Measurements from ENCODE around the gene DGKI. TPM values are rescaled to one million over a fixed set of nuclear protein-coding genes. Genes with fewer than 3 reads are reported as not detected.

The DGKI gene
- total and polyA plus RNA-seq, 2 donors (not counting 1 experiment from before 2014, with no cell fraction given): 0.74 to 2.1 TPM

DNA sequence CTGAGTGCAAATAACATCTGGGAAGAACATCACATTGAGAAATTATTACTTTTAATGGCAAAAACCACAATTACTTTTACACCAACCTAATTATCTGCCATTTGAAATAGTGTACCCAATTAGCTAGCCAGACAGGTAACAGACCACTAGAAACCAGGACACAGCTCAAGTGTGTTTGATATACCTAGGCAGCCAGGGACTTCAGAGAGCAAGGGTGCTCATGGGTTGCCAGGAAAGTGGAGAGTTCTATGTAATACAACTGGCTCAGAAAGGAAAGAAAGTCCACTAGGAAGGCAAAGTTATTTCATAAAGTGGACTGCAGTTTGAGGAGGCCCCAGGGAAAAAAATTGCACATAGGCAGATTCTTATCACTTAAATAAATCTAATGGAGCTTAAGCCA, 453.2 kb downstream of the DGKI start:
- Histone ChIP-seq H3K36me3 (ENCODE audit: control insufficient read depth, insufficient read depth, low read length) (no peaks in the 10 kb centered on the region), H3K9ac (ENCODE audit: insufficient read depth, low read length) (no peak overlapping the region), H3K27me3 (ENCODE audit: control insufficient read depth, insufficient read depth, low read length) (no peaks in the 10 kb centered on the region), H3K27ac (ENCODE audit: insufficient read depth, low read length) (no peak overlapping the region), H3K4me2 (ENCODE audit: extremely low read depth, insufficient read depth, low read length) (no peak overlapping the region), H2AFZ (ENCODE audit: low read length) (no peak overlapping the region), H4K20me1 (ENCODE audit: control insufficient read depth, extremely low read depth, insufficient read depth, low read length) (no peaks in the 10 kb centered on the region), H3K4me3 (replicated peaks in 1 of 4; ENCODE audit: control extremely low read depth in 1 of 4, insufficient read depth in 1 of 4, low read depth in 3 of 4, low read length in 4 of 4) (no peak overlapping the region), H3K79me2 (ENCODE audit: control insufficient read depth, insufficient read depth, low read length) (no peaks in the 10 kb centered on the region), H3K4me1 (ENCODE audit: control insufficient read depth, extremely low read depth, insufficient read depth, low read length) (no peaks in the 10 kb centered on the region), H3K9me3 (ENCODE audit: control insufficient read depth, insufficient read depth, low read depth, low read length) (no peaks in the 10 kb centered on the region)
- TF ChIP-seq, protein P1, sequence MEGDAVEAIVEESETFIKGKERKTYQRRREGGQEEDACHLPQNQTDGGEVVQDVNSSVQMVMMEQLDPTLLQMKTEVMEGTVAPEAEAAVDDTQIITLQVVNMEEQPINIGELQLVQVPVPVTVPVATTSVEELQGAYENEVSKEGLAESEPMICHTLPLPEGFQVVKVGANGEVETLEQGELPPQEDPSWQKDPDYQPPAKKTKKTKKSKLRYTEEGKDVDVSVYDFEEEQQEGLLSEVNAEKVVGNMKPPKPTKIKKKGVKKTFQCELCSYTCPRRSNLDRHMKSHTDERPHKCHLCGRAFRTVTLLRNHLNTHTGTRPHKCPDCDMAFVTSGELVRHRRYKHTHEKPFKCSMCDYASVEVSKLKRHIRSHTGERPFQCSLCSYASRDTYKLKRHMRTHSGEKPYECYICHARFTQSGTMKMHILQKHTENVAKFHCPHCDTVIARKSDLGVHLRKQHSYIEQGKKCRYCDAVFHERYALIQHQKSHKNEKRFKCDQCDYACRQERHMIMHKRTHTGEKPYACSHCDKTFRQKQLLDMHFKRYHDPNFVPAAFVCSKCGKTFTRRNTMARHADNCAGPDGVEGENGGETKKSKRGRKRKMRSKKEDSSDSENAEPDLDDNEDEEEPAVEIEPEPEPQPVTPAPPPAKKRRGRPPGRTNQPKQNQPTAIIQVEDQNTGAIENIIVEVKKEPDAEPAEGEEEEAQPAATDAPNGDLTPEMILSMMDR (conservative IDR thresholded peaks at IDR 0.05 in 1 of 2, IDR thresholded peaks at IDR 0.05 in 1 of 2; ENCODE audit: low read depth in 1 of 2, low read length in 2 of 2): no peak
- TF ChIP-seq EZH2 (IDR thresholded peaks at IDR 0.05; ENCODE audit: low read length, missing control alignments): no peak
- no peak for DNase-seq (ENCODE audit: low read depth in 2 of 2)

DNA sequence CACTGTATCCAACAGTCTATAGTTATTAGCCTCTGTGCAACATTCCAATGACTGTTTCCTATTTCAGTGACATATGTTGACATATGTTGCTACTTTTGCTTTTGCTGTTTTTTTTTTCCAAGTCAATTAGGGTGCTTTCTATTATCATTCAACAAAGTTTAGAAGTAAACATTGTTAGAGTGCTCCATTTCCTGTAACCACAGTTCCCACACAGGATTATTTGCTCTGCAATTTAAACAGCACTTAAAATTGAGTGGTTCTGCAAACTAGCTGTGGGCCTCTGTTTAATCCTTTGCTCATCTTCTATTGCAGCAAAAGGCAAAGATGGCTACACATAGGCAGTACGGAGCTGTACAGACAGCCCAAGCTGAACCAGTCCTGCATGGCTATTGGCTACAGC, 456.7 kb downstream of the DGKI start:
- no peaks in the 10 kb centered on the region for H3K36me3 ChIP-seq (ENCODE audit: control insufficient read depth, insufficient read depth, low read length)
- no peaks in the 10 kb centered on the region for H3K9me3 ChIP-seq (ENCODE audit: control insufficient read depth, insufficient read depth, low read depth, low read length)
- no peak overlapping the region for H3K4me3 ChIP-seq (replicated peaks in 1 of 4; ENCODE audit: control extremely low read depth in 1 of 4, insufficient read depth in 1 of 4, low read depth in 3 of 4, low read length in 4 of 4)
- H3K27me3 ChIP-seq (ENCODE audit: control insufficient read depth, insufficient read depth, low read length): no peaks in the 10 kb centered on the region
- H3K4me2 ChIP-seq (ENCODE audit: extremely low read depth, insufficient read depth, low read length): no peak overlapping the region
- no peak overlapping the region for H2AFZ ChIP-seq (ENCODE audit: low read length)
- H3K9ac ChIP-seq (ENCODE audit: insufficient read depth, low read length): no peak overlapping the region
- no peaks in the 10 kb centered on the region for H3K4me1 ChIP-seq (ENCODE audit: control insufficient read depth, extremely low read depth, insufficient read depth, low read length)
- no peaks in the 10 kb centered on the region for H3K79me2 ChIP-seq (ENCODE audit: control insufficient read depth, insufficient read depth, low read length)
- DNase-seq (ENCODE audit: low read depth in 2 of 2): no peak
- no peak overlapping the region for H3K27ac ChIP-seq (ENCODE audit: insufficient read depth, low read length)
- H4K20me1 ChIP-seq (ENCODE audit: control insufficient read depth, extremely low read depth, insufficient read depth, low read length): no peaks in the 10 kb centered on the region
- no peak for TF ChIP-seq EZH2 (IDR thresholded peaks at IDR 0.05; ENCODE audit: low read length, missing control alignments)
- TF ChIP-seq, protein P1 (conservative IDR thresholded peaks at IDR 0.05 in 1 of 2, IDR thresholded peaks at IDR 0.05 in 1 of 2; ENCODE audit: low read depth in 1 of 2, low read length in 2 of 2): no peak

DNA sequence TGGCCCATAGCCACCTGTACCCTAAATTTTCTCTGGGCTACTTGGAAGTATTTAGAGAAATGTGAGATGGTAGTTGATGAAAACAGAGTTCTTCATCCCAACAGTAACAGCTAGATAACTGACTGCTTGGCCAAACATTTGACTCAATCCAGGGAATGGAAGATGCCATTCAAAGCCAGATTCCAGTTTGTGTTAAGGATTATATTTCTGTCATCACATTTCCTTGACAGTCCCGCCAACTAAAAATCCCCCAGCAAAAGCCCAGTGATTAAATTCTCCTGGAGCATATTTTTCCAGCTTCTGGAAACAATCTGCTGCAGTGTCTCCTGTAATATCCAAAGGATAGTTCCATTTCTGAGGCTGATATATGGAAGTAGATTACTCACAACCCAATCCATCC, 457.9 kb downstream of the DGKI start:
- no peak for DNase-seq (ENCODE audit: low read depth in 2 of 2)
- Histone ChIP-seq H2AFZ (ENCODE audit: low read length) (no peak overlapping the region), H3K27me3 (ENCODE audit: control insufficient read depth, insufficient read depth, low read length) (no peaks in the 10 kb centered on the region), H3K36me3 (ENCODE audit: control insufficient read depth, insufficient read depth, low read length) (no peaks in the 10 kb centered on the region), H3K4me2 (ENCODE audit: extremely low read depth, insufficient read depth, low read length) (no peak overlapping the region), H3K4me1 (ENCODE audit: control insufficient read depth, extremely low read depth, insufficient read depth, low read length) (no peaks in the 10 kb centered on the region), H3K9ac (ENCODE audit: insufficient read depth, low read length) (no peak overlapping the region), H3K27ac (ENCODE audit: insufficient read depth, low read length) (no peak overlapping the region), H4K20me1 (ENCODE audit: control insufficient read depth, extremely low read depth, insufficient read depth, low read length) (no peaks in the 10 kb centered on the region), H3K79me2 (ENCODE audit: control insufficient read depth, insufficient read depth, low read length) (no peaks in the 10 kb centered on the region), H3K4me3 (replicated peaks in 1 of 4; ENCODE audit: control extremely low read depth in 1 of 4, insufficient read depth in 1 of 4, low read depth in 3 of 4, low read length in 4 of 4) (no peak overlapping the region), H3K9me3 (ENCODE audit: control insufficient read depth, insufficient read depth, low read depth, low read length) (no peaks in the 10 kb centered on the region)
- no peak for TF ChIP-seq EZH2 (IDR thresholded peaks at IDR 0.05; ENCODE audit: low read length, missing control alignments)
- TF ChIP-seq, protein P1 (conservative IDR thresholded peaks at IDR 0.05 in 1 of 2, IDR thresholded peaks at IDR 0.05 in 1 of 2; ENCODE audit: low read depth in 1 of 2, low read length in 2 of 2): no peak
